Osteoblast (primary cell): ENCODE measurements around the gene BNIP5. TPM values are rescaled to one million over a fixed set of nuclear protein-coding genes. Genes with fewer than 3 reads are reported as not detected.

Experiments
- DNase-seq: peaks from one replicate; pipeline ENCODE4 v3.0.0; 2011; ENCODE audit warnings: low spot score, mixed read lengths; ENCODE audit not compliant: insufficient read length; ENCODE audit errors: missing footprints
- H2AFZ ChIP-seq: 2 replicates; pipeline ENCODE4 v1.6.0; 2011; ENCODE audit warnings: mild to moderate bottlenecking, low read length
- H3K27ac ChIP-seq: 2 replicates; pipeline ENCODE4 v1.5.1; 2011; ENCODE audit warnings: mild to moderate bottlenecking, low read depth, low read length, moderate library complexity
- H3K27me3 ChIP-seq: 2 replicates; pipeline ENCODE4 v1.6.0; 2012; ENCODE audit warnings: mild to moderate bottlenecking, control low read depth, inconsistent platforms, low read length, moderate library complexity; ENCODE audit not compliant: insufficient read depth
- H3K36me3 ChIP-seq: 2 replicates; pipeline ENCODE4 v1.5.1; 2011; ENCODE audit warnings: mild to moderate bottlenecking, low read length, control low read depth, moderate library complexity; ENCODE audit not compliant: insufficient read depth
- H3K4me1 ChIP-seq: 2 replicates; pipeline ENCODE4 v1.5.1; 2011; ENCODE audit warnings: mild to moderate bottlenecking, low read length, control low read depth, moderate library complexity; ENCODE audit not compliant: insufficient read depth
- H3K4me2 ChIP-seq: 2 replicates; pipeline ENCODE4 v1.6.0; 2011; ENCODE audit warnings: mild to moderate bottlenecking, low read length; ENCODE audit not compliant: insufficient read depth
- H3K4me3 ChIP-seq: fragments of 200-600 bp; sonication (generic); 3 replicates; pipeline ENCODE4 v1.5.1; 2012; ENCODE audit warnings: mild to moderate bottlenecking, low read length, inconsistent platforms; ENCODE audit not compliant: insufficient read depth
- H3K79me2 ChIP-seq: 2 replicates; pipeline ENCODE4 v1.6.0; 2012; ENCODE audit warnings: mild to moderate bottlenecking, low read length, control low read depth, inconsistent platforms; ENCODE audit not compliant: insufficient read depth
- H3K9me3 ChIP-seq: 2 replicates; pipeline ENCODE4 v1.5.1; 2011; ENCODE audit warnings: low read depth, low read length, control low read depth
- H4K20me1 ChIP-seq: 2 replicates; pipeline ENCODE4 v1.6.0; 2012; ENCODE audit warnings: mild to moderate bottlenecking, low read length, control low read depth; ENCODE audit not compliant: insufficient read depth
- total RNA-seq: library from RNA; depleted of rRNA; stranded (reverse); fragments of >200 nt; gene quantifications from 2 replicates; pipeline ENCODE4 v1.2.3, GENCODE V29; 2012
- TF ChIP-seq, protein P1 (sequence below): IDR thresholded peaks from 2 replicates; pipeline ENCODE4 v1.5.1; 2011; ENCODE audit warnings: mild to moderate bottlenecking, low read depth, low read length, moderate library complexity; ENCODE audit errors: extremely low read depth

Gene BNIP5
- total RNA-seq, 1 donor, result not detected

- H3K4me1 ChIP-seq, result no peaks in the 10 kb centered on the region
- no peak for DNase-seq
- no peak overlapping the region for H3K4me3 ChIP-seq
- no peak overlapping the region for H3K4me2 ChIP-seq
- H4K20me1 ChIP-seq, result no peaks in the 10 kb centered on the region
- TF ChIP-seq, protein P1, sequence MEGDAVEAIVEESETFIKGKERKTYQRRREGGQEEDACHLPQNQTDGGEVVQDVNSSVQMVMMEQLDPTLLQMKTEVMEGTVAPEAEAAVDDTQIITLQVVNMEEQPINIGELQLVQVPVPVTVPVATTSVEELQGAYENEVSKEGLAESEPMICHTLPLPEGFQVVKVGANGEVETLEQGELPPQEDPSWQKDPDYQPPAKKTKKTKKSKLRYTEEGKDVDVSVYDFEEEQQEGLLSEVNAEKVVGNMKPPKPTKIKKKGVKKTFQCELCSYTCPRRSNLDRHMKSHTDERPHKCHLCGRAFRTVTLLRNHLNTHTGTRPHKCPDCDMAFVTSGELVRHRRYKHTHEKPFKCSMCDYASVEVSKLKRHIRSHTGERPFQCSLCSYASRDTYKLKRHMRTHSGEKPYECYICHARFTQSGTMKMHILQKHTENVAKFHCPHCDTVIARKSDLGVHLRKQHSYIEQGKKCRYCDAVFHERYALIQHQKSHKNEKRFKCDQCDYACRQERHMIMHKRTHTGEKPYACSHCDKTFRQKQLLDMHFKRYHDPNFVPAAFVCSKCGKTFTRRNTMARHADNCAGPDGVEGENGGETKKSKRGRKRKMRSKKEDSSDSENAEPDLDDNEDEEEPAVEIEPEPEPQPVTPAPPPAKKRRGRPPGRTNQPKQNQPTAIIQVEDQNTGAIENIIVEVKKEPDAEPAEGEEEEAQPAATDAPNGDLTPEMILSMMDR, result no peak
- H3K9me3 ChIP-seq, result no peaks in the 10 kb centered on the region
- peaks cover 67% of the 10 kb centered on the region for H3K27me3 ChIP-seq
- no peak overlapping the region for H3K27ac ChIP-seq
- no peaks in the 10 kb centered on the region for H3K36me3 ChIP-seq
- H2AFZ ChIP-seq, result no peak overlapping the region
- no peaks in the 10 kb centered on the region for H3K79me2 ChIP-seq
These were observed 2.6 kb downstream of the BNIP5 start for GRCh38 chr6:36333931-36334725.

- H3K27me3 ChIP-seq, result peaks cover 68% of the 10 kb centered on the region
- H3K4me2 ChIP-seq, result no peak overlapping the region
- TF ChIP-seq, protein P1, result no peak
These were observed 3.4 kb downstream of the BNIP5 start for GRCh38 chr6:36333171-36333895.

DNA sequence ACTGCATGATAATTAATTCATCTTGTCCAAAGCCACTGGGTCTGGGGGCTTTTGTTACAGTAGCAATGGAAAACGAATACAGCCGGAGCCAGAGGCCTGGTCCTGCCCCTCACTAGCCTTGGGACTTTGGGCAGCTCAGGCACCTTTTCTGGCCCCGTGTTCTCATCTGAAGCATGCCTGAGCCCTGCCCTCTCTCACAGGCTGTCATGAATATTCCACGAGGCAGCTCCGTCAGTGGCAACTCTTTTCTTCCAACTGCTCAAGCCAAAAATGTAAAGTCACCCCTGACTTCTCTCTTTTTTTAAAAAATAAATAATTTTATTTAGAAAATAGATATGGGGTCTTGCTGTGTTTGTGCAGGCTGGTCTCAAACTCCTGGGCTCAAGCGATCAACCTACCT is 5.3 kb downstream of the BNIP5 start:
- Histone ChIP-seq H3K27ac (no peak overlapping the region), H3K9me3 (no peaks in the 10 kb centered on the region), H2AFZ (no peak overlapping the region), H3K79me2 (no peaks in the 10 kb centered on the region), H4K20me1 (no peaks in the 10 kb centered on the region), H3K4me2 (no peak overlapping the region), H3K4me1 (no peaks in the 10 kb centered on the region), H3K36me3 (no peaks in the 10 kb centered on the region), H3K4me3 (no peak overlapping the region), H3K27me3 (peaks cover 75% of the 10 kb centered on the region)
- no peak for DNase-seq
- TF ChIP-seq, protein P1, result no peak

More at GRCh38 chr6:36333171-36333895, 3.4 kb downstream of the BNIP5 start:
- no peak overlapping the region for H3K27ac ChIP-seq
- no peak overlapping the region for H2AFZ ChIP-seq
- H3K4me3 ChIP-seq, result no peak overlapping the region
- no peaks in the 10 kb centered on the region for H3K36me3 ChIP-seq
- DNase-seq, result no peak
- no peaks in the 10 kb centered on the region for H3K4me1 ChIP-seq
- no peaks in the 10 kb centered on the region for H3K9me3 ChIP-seq
- H4K20me1 ChIP-seq, result no peaks in the 10 kb centered on the region
- no peaks in the 10 kb centered on the region for H3K79me2 ChIP-seq

GRCh38 chr6:36330366-36330765 is 6.3 kb downstream of the BNIP5 start:
- TF ChIP-seq, protein P1, result no peak
- Histone ChIP-seq H3K4me3 (no peak overlapping the region), H3K36me3 (no peaks in the 10 kb centered on the region), H3K4me2 (no peak overlapping the region), H3K9me3 (no peaks in the 10 kb centered on the region), H3K27ac (no peak overlapping the region), H3K79me2 (no peaks in the 10 kb centered on the region), H3K4me1 (no peaks in the 10 kb centered on the region), H3K27me3 (peaks cover 70% of the 10 kb centered on the region), H2AFZ (no peak overlapping the region), H4K20me1 (no peaks in the 10 kb centered on the region)
- DNase-seq, result no peak
